ENCODE measurements around the gene TUT1.

TUT1 gene

GRCh38 chr11:62539238-62539925 is 51.9 kb downstream of the TUT1 start:
- peak; percentile 43 for DNase-seq

- no peak for DNase-seq
Measured at GRCh38 chr11:62538470-62539237, 52.7 kb downstream of the TUT1 start.

- no peak for DNase-seq
Measured at GRCh38 chr11:62536301-62536957, 54.9 kb downstream of the TUT1 start.

- no peak for DNase-seq
Measured at GRCh38 chr11:62535802-62536201, 55.5 kb downstream of the TUT1 start.

GRCh38 chr11:62534779-62535545 is 56.4 kb downstream of the TUT1 start:
- no peak for DNase-seq

GRCh38 chr11:62532096-62532495 is 59.2 kb downstream of the TUT1 start:
- DNase-seq, result no peak
